Keratinocyte (primary cell): Measurements from ENCODE around the gene CEP85L. TPM values are rescaled to one million over a fixed set of nuclear protein-coding genes. Genes with fewer than 3 reads are reported as not detected.

Experiments used
- DNase-seq: peaks from one replicate; pipeline ENCODE4 v3.0.0-alpha.2; 2011; ENCODE audit warnings: low read depth, missing footprints, low spot score
- FAIRE-seq: peaks from 2 replicates; lab custom pipeline; 2011; peaks lifted over from hg19 to GRCh38; lab: Jason Lieb, UNC
- H2AFZ ChIP-seq: 2 replicates; pipeline ENCODE4 v1.6.0; 2012; ENCODE audit warnings: low read length, control low read depth, inconsistent platforms; ENCODE audit not compliant: control insufficient read depth
- H3K27ac ChIP-seq: 2 replicates; pipeline ENCODE4 v1.5.1; 2011; ENCODE audit warnings: low read length; ENCODE audit not compliant: control insufficient read depth, insufficient read depth
- H3K27me3 ChIP-seq: 3 replicates; pipeline ENCODE4 v1.6.0; 2011; ENCODE audit warnings: low read length; ENCODE audit not compliant: control insufficient read depth, insufficient read depth; ENCODE audit errors: extremely low read depth
- H3K36me3 ChIP-seq, 2 experiments: 2 replicates in 1 of 2; 3 replicates in 1 of 2; pipeline ENCODE4 v1.5.1; 2011; ENCODE audit warnings: low read length in 2 of 2, mild to moderate bottlenecking in 1 of 2; ENCODE audit not compliant: control insufficient read depth in 2 of 2, insufficient read depth in 2 of 2; ENCODE audit errors: extremely low read depth in 1 of 2
- H3K4me1 ChIP-seq: 3 replicates; pipeline ENCODE4 v1.5.1; 2011; ENCODE audit warnings: low read length; ENCODE audit not compliant: control insufficient read depth, insufficient read depth; ENCODE audit errors: extremely low read depth
- H3K4me2 ChIP-seq: 3 replicates; pipeline ENCODE4 v1.6.0; 2011; ENCODE audit warnings: low read depth, low read length; ENCODE audit not compliant: control insufficient read depth, insufficient read depth; ENCODE audit errors: extremely low read depth
- H3K4me3 ChIP-seq, 3 experiments: fragments of 200-600 bp in 1 of 3; sonication (generic) in 1 of 3; 2 replicates in 2 of 3; 3 replicates in 1 of 3; pipeline ENCODE4 v1.5.1; 2011 to 2016; ENCODE audit warnings: low read length in 3 of 3, mild to moderate bottlenecking in 3 of 3, control low read depth in 2 of 3, inconsistent platforms in 1 of 3, low read depth in 1 of 3, mixed read lengths in 1 of 3, mixed run types in 1 of 3, moderate library complexity in 1 of 3; ENCODE audit not compliant: control insufficient read depth in 2 of 3, insufficient read depth in 2 of 3; ENCODE audit errors: extremely low read depth in 1 of 3
- H3K79me2 ChIP-seq: 2 replicates; pipeline ENCODE4 v1.6.0; 2012; ENCODE audit warnings: low read length; ENCODE audit not compliant: control insufficient read depth, insufficient read depth
- H3K9ac ChIP-seq: 3 replicates; pipeline ENCODE4 v1.6.0; 2011; ENCODE audit warnings: low read length; ENCODE audit not compliant: control insufficient read depth, insufficient read depth; ENCODE audit errors: extremely low read depth
- H3K9me1 ChIP-seq: 3 replicates; pipeline ENCODE4 v1.6.0; 2011; ENCODE audit warnings: low read length; ENCODE audit not compliant: control insufficient read depth, insufficient read depth; ENCODE audit errors: extremely low read depth
- H3K9me3 ChIP-seq: 2 replicates; pipeline ENCODE4 v1.5.1; 2012; ENCODE audit warnings: low read depth, low read length; ENCODE audit not compliant: control insufficient read depth
- H4K20me1 ChIP-seq: 3 replicates; pipeline ENCODE4 v1.6.0; 2011; ENCODE audit warnings: low read length; ENCODE audit not compliant: control insufficient read depth, insufficient read depth; ENCODE audit errors: extremely low read depth
- CTCF ChIP-seq, 3 experiments: IDR thresholded peaks in 1 of 3; conservative IDR thresholded peaks in 1 of 3; optimal IDR thresholded peaks in 1 of 3; 2 replicates in 2 of 3; 3 replicates in 1 of 3; pipeline versions ENCODE3 to v1.5.1; 2011; ENCODE audit warnings: low read length in 3 of 3, mild to moderate bottlenecking in 3 of 3, moderate library complexity in 2 of 3, control low read depth in 1 of 3, inconsistent platforms in 1 of 3; ENCODE audit not compliant: insufficient read depth in 2 of 3; ENCODE audit errors: extremely low read depth in 1 of 3
- EZH2 ChIP-seq: IDR thresholded peaks from one replicate; pipeline ENCODE4 v1.6.1; 2012; ENCODE audit warnings: inconsistent platforms, mild to moderate bottlenecking, low read length, moderate library complexity
- dilution Hi-C: fragments of 300-500 bp; cut with MboI; formaldehyde crosslinking; loops from one replicate; pipeline ENCODE4 v1.7.0; 2020; ENCODE audit warnings: low sequenced_read_pairs; ENCODE audit not compliant: extremely low pct_ligation_motif_present
- polyA plus RNA-seq, 5 experiments: library from polyadenylated mRNA; depleted of rRNA in 3 of 5; stranded (reverse) in 3 of 5; stranded (forward) in 1 of 5; unstranded in 1 of 5; fragments of >200 nt; gene quantifications; 1 replicate in 1 of 5; 2 replicates in 3 of 5; 3 replicates in 1 of 5; pipeline versions ENCODE4 v1.2.1 to v1.2.3, GENCODE V29; 2011 to 2012; ENCODE audit warnings: missing spikeins in 2 of 5, low read depth in 1 of 5, low replicate concordance in 1 of 5

The CEP85L gene
- polyA plus RNA-seq, 1 donor (not counting 4 experiments of a cell fraction or from before 2014, with no cell fraction given): 3.5 TPM

DNA sequence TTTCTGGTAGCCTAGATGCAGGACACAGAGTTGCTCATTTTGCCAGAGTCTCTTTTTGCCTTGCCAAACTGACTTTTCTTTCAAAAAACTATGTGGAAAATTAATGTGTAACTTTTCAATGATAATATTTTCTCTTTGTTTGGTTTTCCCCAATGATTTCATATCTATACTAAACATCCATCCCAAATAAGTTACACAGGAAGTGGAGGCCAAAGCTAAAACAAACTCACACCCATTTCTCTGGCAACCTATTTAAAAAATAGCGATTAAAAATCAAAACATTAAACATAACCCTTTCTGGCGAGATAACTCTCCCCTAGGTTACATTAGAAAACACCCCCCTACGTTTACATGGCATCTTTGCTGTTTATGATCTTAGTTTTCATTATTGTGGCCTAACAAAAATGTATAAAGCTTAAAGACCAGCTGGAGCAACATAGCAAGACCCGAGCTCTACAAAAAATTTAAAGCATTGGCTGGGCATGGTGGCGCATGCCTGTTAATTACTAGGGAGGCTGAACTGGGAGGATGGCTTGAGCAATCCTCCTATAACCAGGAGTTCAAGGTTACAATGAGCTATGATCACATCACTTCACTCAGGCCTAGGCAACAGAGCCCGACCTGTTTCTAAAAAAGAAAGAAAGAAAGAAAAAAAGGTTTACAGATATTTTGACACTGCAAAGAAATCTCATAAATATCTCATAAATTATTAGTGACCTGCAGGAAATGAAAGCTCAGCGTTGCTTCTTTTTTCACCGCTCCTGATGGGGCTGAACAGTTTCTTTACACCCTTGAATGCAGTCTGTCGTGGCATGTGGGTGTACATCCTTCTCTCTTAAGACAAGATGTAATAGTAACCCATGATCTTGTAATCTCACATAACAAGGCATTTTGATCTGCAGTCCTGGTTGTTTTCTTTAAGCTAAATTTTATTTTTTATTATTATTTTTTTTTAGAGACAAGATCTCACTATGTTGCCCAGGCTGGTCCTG lies 32.8 kb upstream of the CEP85L start:
- no peak overlapping the region for H3K4me2 ChIP-seq
- no peak overlapping the region for H3K4me3 ChIP-seq
- peaks cover 4% of the 10 kb centered on the region for H3K4me1 ChIP-seq
- H4K20me1 ChIP-seq: no peaks in the 10 kb centered on the region
- TF ChIP-seq CTCF (optimal IDR thresholded peaks at IDR 0.05 in 1 of 3, IDR thresholded peaks at IDR 0.05 in 1 of 3, conservative IDR thresholded peaks at IDR 0.05 in 1 of 3; ENCODE audit: extremely low read depth in 1 of 3, insufficient read depth in 2 of 3, low read length in 3 of 3): no peak
- no peak for TF ChIP-seq EZH2
- H2AFZ ChIP-seq: no peak overlapping the region
- no peak overlapping the region for H3K27ac ChIP-seq
- no peaks in the 10 kb centered on the region for H3K79me2 ChIP-seq
- H3K9me3 ChIP-seq: no peaks in the 10 kb centered on the region
- dilution Hi-C loops: no loop called here
- no peaks in the 10 kb centered on the region for H3K9me1 ChIP-seq
- H3K36me3 ChIP-seq: no peaks in the 10 kb centered on the region
- H3K27me3 ChIP-seq: no peaks in the 10 kb centered on the region
- FAIRE-seq (no peak), DNase-seq (no peak)
- H3K9ac ChIP-seq: no peak overlapping the region

- no peak overlapping the region for H3K4me3 ChIP-seq
- H3K27ac ChIP-seq: no peak overlapping the region
- no peak overlapping the region for H3K9ac ChIP-seq
- H2AFZ ChIP-seq: no peak overlapping the region
- H3K36me3 ChIP-seq: no peaks in the 10 kb centered on the region
- H3K27me3 ChIP-seq: no peaks in the 10 kb centered on the region
- H3K9me3 ChIP-seq: no peaks in the 10 kb centered on the region
- H3K9me1 ChIP-seq: no peaks in the 10 kb centered on the region
- H3K79me2 ChIP-seq: no peaks in the 10 kb centered on the region
- H3K4me1 ChIP-seq: peaks cover 4% of the 10 kb centered on the region
- DNase-seq: no peak
- dilution Hi-C loops: no loop called here
- peak; percentile 46 for FAIRE-seq
- H4K20me1 ChIP-seq: no peaks in the 10 kb centered on the region
- TF ChIP-seq CTCF (optimal IDR thresholded peaks at IDR 0.05 in 1 of 3, IDR thresholded peaks at IDR 0.05 in 1 of 3, conservative IDR thresholded peaks at IDR 0.05 in 1 of 3; ENCODE audit: extremely low read depth in 1 of 3, insufficient read depth in 2 of 3, low read length in 3 of 3): no peak
- TF ChIP-seq EZH2: no peak
- H3K4me2 ChIP-seq: no peak overlapping the region
These were observed 29.2 kb upstream of the CEP85L start for GRCh38 chr6:118680452-118681095.
